Activated CD4-positive, alpha-beta T cell treated with anti-CD3 and anti-CD28 coated beads, Interleukin-10, Interleukin-2, amounts not matched to agents 100 ng/mL and 50 ng/mL, durations not matched to agents 16 hours and 8 hours (primary cell): ENCODE data around the gene OR13J1.
"Not testable (repeated sequence)": the region's sequence is repeated elsewhere in the genome, so short reads cannot be mapped to it uniquely, and the experiment has no call there.

Source experiments
- DNase-seq: peaks from one replicate; pipeline ENCODE4 v3.0.0-alpha.2; 2020

Gene OR13J1, protein sequence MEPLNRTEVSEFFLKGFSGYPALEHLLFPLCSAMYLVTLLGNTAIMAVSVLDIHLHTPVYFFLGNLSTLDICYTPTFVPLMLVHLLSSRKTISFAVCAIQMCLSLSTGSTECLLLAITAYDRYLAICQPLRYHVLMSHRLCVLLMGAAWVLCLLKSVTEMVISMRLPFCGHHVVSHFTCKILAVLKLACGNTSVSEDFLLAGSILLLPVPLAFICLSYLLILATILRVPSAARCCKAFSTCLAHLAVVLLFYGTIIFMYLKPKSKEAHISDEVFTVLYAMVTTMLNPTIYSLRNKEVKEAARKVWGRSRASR

DNA sequence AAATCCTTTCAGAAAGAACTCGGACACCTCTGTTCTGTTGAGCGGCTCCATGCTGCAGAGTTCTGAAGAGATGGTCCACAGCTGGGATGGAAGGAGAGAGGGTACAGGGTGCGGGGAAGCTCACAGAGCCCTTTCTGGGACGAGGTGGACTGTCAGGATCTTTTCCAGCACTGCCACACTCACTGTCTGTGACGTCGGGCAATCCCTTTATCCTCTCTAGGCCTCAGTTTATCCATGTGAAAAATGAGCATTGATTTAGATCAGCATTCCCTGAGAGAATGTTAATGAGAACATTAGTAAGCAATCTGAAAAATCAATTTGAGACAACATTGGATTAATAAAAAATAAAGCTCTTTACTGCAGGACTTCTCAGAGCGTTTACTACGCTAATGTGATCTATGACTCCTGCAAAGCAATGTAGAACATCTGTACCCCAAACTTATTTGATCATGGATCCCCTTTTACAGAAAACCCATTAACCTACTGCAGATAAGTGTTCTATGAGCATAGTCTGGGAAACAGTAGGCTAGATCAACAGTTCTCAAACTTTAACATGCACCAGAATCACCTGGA lies at the start of gene OR13J1:
Gene OR13J1, minus strand, starts transcription at position 51 of the 573 bp plus-strand sequence. Its CDS starts 0 bp downstream, at position 51.
- DNase-seq: no peak

DNA sequence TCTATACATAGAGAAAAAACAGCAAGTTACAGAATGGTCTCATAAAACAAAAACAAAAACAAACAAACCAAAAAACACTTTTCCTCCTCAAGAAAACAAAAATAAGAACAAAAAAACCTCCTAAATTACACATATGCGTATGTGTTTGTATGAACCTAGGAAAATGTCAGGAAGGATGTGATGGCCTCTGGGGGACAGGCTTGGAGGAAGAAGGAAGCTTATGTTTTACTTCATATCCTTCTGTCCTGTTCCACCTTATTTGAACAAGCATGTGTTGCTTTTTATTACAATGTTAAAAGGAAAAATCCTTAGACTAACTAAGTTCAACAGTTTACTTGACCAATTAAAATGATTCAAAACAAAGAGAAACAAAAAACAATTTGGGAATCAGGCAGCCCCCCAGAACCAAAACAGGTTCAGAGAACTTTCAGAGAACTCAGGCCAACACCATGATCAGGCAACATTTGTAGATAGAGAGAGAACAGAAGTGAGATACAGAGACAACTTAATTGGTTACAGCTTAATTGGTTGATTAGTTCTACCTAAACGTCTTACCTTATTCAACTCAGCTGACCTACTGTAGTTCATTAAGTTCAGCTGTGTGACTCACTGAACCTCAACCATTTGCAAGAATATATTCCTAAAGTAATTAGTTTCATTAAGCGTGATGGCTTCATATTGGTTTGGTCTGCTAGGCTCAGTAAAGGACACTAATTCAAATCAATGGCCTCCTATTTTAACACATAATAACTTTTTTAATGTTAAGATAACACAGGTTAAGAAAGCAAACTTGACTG lies 49.2 kb upstream of the OR13J1 start:
- DNase-seq: no peak

DNA sequence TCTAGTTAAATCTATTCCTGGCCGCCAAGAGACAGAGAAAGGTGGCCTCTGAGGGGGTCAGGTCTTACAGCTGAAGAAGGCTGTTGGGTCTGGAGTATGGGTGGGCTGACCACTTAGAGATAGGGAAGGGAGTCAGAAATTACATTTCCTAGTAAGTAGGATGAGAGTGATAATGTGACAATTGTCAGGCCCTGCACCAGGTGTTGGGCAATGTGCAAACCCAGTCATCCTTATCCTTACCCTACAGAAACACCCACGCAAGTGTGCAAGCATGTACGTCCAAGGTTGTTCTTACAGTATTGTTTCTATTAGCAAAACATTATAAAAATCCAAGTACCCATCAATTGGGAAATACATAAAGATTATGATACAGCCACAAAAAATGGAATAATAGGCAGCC lies 48.6 kb upstream of the OR13J1 start:
- DNase-seq: no peak

DNA sequence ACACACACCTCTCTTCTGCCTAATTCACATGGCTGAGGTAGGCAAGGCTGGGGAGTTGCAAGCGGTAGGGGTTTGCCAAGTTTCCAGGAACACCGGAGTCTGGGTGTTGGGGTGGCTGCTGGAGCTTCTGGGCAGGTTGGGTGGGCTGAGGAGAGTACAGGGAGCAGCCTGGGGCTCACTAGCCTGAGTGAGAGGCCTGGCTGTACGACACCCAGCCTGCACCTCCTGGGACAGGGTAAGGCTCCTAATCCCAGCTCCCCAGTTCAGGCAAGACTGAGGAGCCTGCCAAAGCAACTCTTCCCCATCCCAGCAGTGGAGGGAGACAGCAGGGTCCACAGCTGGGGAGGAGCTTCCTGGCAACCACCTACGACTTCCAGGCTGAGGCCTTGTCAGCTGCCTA lies 47.1 kb upstream of the OR13J1 start:
- no peak for DNase-seq

DNA sequence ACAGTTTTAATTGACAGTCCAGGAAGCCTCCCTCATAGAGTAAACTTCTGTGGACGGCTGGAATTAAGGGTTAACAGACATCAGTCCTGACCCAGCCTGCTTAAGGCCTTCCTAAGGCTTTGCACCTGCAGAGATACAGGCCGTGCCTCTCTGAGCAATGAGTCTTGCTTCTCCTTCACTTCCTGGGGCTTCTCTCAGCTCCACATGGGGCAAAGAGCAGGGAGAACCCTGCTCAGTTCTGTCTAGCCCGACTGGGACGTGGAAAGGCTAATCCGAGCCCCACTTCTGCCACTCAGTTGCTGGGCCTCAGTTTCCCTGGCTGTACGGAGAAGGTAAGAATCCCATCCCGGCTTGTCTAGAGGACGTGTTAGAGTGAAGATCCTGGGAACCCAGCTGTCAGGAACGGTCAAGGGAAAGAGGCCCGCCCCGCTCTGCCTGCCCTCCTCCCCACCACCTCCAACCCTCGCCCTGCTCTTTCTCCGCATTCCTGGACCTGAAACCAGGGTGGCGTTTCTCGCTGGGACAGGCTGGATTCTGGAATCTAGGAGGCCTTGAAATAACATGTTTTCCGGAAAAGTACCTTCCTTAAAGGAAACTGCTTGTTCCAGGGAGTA lies 45.6 kb upstream of the OR13J1 start:
- DNase-seq: no peak

DNA sequence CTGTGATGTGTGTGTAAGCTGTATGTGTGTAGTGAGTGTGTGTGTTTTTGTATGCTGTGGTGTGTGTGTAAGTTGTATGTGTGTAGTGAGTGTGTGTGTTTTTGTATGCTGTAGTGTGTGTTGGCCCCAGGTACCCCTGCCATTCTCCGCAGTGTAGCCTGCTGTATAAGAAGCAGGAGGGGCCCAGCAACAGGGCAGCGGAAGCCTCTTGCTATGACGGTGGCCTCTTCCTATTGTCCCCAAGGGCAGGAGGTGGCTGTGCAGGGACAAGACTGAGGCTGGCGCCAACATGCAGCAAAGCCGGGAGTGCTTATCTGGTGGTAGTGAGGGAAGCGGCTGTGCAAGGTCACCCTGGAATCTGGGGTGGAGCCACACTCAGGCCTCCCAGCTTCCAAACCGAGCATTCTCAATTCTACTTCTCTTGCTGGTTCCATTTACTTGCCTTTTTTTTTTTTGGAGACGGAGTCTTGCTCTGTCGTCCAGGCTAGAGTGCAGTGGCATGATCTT lies 44.2 kb upstream of the OR13J1 start:
- no peak for DNase-seq

DNA sequence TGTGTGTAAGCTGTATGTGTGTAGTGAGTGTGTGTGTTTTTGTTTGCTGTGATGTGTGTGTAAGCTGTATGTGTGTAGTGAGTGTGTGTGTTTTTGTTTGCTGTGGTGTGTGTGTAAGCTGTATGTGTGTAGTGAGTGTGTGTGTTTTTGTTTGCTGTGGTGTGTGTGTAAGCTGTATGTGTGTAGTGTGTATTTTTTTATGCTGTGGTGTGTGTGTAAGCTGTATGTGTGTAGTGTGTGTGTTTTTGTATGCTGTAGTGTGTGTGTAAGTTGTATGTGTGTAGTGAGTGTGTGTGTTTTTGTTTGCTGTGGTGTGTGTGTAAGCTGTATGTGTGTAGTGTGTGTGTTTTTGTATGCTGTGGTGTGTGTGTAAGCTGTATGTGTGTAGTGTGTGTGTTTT lies 43.2 kb upstream of the OR13J1 start:
- DNase-seq: not testable (repeated sequence)

DNA sequence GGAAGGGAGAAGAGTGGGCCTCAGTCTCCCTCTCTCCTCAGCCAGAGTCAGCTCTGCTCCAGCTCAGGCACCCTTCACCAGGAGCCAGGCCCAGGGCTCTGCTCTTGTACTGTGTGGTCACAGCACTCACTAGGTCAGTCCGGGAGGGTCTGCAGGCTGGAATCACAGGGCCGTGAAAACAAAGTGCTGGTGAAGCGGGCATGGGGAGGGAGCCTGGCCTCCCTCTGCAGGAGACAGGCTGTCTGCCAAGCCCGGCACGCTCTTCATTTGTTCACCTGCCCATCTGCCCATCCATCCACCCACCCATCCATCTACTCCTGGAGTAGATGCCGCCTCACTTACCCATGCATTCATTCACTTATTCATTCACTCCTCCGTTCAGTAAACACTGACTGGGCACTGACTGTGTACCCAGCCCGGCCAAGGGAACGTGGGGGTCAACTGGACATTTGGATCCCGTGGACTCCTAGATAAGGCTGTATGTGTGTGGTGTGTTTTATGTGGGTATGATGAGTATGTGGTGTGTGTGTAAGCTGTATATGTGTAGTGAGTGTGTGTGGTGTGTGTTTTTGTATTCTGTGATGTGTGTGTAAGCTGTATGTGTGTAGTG lies 42.7 kb upstream of the OR13J1 start:
- no peak for DNase-seq

DNA sequence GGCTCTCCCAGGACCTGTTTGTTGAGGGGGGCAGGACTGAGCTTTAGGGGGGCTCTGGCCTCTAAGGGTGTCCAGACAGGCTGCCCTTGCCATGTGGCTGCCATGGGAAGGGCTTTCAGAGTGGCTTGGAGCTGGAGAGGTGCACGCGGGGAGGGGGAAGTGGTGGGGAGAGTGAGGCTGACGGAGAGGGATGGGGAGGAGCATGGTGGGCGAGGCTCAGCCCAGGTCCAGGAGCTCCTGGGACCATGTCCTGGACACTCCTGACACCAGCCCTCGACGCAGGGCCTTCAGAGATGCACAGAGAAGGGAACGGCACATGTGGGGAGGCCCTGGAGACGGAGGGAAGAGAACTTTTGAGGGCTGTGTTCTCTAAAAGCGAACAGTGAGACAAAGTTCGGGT lies 41.5 kb upstream of the OR13J1 start:
- no peak for DNase-seq

DNA sequence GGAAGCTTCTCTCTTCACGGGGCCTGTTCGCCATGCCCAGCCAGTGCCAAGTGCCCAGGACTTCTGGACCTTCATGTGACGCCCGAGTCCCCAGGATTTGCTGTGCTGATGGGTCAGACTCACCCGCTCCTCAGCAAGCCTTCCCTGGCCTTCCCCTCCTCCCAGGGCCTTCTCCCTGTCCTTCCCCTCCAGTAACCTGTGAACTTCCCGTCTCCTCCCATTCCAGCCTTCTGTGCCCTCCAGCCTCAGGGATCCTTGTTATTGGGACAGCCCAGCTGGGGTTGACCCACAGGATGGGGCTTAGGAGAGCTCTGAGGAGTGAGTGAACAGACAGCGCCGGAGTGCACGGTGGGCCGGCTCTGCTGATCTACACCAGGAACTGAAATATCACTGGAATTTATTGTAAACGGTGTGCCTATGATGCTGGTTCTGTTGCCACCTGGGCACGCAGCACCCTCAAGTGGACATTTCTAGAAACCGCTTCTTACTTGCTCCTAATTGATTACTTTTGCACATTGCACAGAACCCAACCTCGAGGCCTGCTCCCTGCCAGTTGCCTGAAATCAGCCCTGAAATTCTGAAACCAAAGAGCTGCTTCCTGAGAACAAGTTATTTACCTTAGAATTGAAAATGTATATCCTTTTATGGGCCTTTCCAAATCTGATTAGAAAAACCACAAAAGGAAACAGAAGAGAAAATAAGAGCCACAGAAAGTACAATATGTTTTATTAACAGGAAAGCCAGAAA lies 40.6 kb upstream of the OR13J1 start:
- DNase-seq: peak; percentile 70

DNA sequence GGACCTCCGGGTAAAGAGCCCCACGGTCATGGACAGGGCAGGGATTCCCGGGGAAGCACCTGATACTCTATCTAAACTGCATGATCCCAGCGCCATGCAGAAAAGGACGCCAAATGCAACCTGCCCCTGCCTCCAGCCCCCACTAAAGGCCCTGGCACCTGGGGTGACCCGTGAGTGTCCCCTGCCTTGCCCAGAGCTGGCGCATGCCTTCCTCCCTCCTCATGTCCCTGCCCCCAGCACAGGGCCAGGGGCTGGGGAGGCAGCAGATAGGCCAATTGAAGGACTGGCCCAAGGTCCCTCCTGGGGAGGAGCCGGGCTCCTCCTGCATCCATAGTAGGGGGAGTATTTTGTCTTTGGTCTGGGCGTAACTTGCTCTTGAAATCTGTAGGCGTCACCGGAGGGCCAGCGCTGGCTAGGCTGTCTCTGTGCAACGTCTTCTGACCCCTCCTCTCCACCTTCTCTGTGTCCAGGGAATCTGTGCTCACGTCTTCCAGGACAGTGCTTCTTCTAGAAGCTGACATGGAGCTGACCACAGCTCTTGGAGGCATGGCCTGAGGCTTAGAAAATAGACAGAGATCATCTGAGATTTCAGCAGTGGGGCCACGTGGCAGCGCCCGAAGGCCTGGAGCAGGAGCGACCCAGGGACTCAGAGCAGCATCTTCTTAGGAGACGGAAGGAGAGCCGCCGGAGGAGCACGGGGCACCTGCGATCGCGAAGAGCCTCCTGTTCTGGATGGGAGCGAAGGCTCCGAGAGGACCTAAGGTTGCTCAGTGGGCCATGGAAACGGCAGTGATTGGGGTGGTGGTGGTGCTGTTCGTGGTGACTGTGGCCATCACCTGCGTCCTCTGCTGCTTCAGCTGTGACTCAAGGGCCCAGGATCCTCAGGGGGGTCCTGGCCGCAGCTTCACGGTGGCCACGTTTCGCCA lies 39.7 kb upstream of the OR13J1 start:
- no peak for DNase-seq

DNA sequence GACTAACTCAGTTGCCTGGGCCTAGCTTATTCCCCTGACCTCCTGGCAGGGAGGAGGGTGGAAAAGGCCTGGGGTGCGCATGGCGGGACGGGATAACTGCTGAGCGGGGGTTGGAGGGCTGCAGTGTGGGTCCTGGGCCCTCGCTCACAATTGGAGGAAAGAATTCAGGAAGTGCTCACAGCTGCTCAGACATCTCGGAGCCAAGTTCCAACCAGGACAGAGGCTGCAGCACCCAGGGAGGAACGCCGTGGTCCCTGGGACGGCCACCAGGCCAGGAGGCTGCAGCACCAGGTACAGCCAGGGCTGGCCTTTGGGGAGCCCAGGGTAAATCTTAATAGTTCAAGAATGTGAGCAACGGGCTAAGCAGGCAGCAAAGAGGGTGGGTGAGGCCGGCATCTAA lies 39.1 kb upstream of the OR13J1 start, which contains the start of gene SPAAR:
Gene SPAAR, plus strand, starts transcription at position 217 of the 400 bp plus-strand sequence. CDS start 974 bp downstream, outside the sequence.
- no peak for DNase-seq

DNA sequence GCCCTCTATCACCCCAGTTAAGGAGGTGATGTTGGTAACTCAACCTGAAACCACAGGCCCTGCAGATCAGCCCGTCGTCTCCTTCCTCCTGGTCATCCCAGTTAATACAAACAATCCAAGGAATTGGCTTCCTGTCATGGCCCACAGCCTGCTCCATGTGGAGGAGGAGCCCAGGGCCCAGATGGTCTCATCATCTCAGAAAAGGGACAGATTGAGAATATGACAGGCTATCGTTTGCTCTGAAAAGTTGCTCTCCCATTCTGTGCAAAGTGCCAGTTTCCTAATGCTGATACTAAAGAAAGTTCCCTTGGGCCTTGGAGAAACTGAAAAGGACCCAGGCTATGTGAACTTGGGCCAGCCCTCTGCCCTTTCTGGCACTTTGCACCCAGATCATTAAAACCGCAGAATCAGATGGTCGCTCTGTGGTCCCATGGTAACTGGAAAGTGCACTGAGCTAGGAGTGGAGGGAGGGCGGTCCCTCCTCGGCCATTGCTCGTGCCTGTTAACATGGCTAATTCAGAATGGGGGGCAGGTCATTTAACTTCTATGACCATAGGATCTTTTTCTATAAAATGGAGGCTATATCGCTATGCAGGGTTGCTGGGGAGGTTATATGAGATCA lies 38.4 kb upstream of the OR13J1 start:
- no peak for DNase-seq

DNA sequence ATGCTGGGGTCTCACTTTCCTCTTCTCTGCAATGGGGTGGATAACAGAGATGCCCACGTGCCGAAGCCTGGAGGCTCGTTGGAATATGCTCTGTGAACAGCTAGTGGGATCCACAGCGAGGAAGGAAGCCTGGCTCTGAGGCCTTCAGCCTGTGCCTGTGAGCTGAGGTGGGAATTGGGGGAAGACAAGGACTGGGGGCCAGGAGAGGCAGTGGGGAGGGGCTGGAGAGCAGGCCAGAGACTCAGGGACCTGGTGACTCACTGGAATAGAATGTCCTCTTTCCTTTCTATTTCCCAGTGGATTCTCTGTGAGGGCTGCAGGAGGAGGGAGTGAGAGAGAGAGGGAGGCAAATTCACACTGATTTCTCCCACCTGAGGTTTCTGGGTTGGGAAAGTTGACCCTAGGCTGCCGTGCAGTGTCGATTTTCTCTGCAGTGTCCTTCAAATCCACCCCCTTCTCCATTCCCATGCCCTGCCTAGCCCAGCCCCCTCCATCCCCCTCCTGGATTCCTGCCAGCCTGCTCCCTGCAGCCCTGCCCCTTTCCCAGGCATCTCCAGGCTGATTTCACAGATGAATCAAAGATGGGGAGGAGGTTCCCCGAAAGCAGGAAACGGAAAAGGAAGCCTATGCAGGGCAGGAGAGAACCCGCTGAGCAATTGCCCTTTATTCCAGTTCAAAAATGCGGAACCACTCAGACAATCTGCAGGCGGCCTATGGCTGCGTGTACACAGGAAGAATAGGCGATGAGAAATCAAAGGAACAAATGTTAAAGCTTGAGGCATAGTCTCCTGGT lies 37.7 kb upstream of the OR13J1 start:
- DNase-seq: no peak

DNA sequence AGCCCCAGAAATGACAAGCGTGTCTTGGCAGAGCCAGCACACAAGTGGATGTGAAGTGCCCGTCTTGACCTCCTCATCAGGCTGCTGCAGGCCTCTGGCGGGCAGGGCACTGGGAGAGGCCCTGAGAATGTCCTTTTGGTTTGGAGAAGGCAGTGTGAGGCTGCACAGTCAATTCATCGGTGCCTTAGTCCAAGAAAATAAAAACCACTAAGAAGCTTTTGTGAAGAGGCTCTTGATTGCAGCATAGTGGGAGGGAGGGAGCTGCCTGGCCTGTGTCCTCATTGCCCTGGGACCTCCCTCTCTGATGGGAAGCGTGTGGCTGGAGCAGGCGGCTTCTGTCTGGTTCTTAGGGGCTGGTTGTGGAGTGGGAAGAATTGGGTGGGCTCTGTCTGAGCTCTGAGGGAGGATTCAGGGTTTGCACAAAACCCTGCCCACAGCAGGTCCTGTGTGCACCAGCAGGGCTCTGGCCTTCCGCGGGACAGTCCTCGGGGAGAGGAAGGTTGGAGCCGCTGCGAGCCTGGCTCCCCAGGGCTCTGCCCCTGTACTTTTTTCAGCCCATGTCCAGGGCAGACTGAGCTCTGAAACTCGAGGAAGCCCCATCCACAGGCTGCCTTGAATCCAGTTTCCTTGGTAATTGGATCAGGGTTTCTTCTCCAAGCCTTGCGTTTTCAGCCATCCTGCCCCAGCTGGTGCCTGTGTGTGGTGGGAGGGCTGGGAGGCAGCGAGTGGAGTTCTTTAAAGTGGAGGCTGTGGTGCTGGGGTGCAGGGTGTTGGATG lies 36.9 kb upstream of the OR13J1 start:
- no peak for DNase-seq

DNA sequence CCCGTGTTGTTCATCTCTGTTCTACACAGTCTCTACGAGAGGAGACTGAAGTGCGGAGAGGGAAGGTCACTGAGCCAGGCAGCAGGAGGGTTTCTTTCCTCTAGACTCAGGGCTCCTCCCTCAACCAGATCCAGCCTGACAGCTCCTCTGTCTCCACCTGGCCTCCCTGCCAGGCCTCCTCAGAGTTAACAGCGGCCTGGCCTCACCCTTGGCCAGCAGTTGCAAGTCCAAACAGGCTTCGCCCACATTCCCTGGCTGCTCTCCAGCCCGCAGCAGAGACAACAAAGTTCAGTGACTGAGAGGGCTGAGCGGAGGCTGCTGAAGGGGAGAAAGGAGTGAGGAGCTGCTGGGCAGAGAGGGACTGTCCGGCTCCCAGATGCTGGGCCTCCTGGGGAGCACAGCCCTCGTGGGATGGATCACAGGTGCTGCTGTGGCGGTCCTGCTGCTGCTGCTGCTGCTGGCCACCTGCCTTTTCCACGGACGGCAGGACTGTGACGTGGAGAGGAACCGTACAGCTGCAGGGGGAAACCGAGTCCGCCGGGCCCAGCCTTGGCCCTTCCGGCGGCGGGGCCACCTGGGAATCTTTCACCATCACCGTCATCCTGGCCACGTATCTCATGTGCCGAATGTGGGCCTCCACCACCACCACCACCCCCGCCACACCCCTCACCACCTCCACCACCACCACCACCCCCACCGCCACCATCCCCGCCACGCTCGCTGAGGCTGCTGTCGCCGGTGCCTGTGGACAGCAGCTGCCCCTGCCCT lies 35.9 kb upstream of the OR13J1 start, which contains the start of gene HRCT1:
Gene HRCT1, plus strand, starts transcription at position 291 of the 768 bp plus-strand sequence. Its CDS starts 86 bp downstream, at position 377.
- no peak for DNase-seq

DNA sequence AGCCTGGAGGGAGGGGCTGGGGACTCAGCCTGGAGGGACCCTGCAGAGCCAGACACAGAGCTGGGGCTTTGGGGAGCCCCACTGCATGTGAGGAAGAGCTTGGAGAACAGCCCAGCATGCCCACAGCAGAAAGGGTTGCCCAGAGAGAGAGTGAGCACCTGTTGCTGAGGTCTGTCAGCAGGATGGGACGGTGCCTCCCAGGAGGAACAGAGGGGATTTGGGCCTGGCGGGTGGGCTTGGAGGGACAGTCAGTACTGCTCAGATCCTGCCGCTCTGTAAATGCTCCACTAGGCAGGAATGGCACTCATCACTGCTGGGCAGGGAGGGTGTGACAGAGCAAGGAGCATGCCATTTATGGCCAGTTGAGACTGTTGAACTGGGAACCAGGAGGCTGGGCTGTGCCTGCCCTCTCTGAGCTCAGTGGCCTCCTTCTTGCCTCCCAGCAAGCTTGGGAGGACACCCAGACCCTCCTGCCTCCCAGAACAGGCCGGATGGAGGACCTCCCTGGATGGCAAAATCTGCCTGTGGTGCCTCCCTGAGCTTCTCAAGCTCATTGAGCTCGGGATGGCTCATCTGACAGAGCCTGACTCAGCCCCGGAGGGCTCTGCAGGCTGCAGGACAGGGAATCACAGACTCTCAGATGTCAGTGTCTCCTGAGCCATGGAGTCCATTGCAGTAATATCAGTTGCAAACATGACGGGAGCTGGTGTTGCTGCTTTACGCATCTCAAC lies 35.0 kb upstream of the OR13J1 start:
- no peak for DNase-seq
